8988T (cell line): ENCODE measurements around the gene FSTL5.

ENCODE experiments used
- DNase-seq: peaks from one replicate; pipeline ENCODE4 v3.0.0; 2011

FSTL5 gene

GRCh38 chr4:162102713-162103112 is 61.1 kb downstream of the FSTL5 start:
- DNase-seq, result no peak

- DNase-seq, result no peak
Observed at GRCh38 chr4:162101337-162101736, 62.5 kb downstream of the FSTL5 start.

- no peak for DNase-seq
Observed at GRCh38 chr4:162075726-162076125, 88.1 kb downstream of the FSTL5 start.

- DNase-seq, result no peak
Observed at GRCh38 chr4:162061214-162061613, 102.6 kb downstream of the FSTL5 start.

GRCh38 chr4:162059656-162060055 is 104.1 kb downstream of the FSTL5 start:
- DNase-seq, result no peak

GRCh38 chr4:162056990-162057389 is 106.8 kb downstream of the FSTL5 start:
- no peak for DNase-seq

GRCh38 chr4:162046135-162046534 is 117.7 kb downstream of the FSTL5 start:
- no peak for DNase-seq

- DNase-seq, result no peak
Observed at GRCh38 chr4:162038112-162038511, 125.7 kb downstream of the FSTL5 start.

- DNase-seq, result no peak
Observed at GRCh38 chr4:162017863-162018262, 145.9 kb downstream of the FSTL5 start.

GRCh38 chr4:162016991-162017390 is 146.8 kb downstream of the FSTL5 start:
- no peak for DNase-seq

GRCh38 chr4:162016219-162016618 is 147.6 kb downstream of the FSTL5 start:
- no peak for DNase-seq

GRCh38 chr4:162015090-162015489 is 148.7 kb downstream of the FSTL5 start:
- no peak for DNase-seq

- no peak for DNase-seq
Observed at GRCh38 chr4:162011089-162011488, 152.7 kb downstream of the FSTL5 start.

- DNase-seq, result no peak
Observed at GRCh38 chr4:162010362-162010761, 153.4 kb downstream of the FSTL5 start.

GRCh38 chr4:161992317-161992716 is 171.5 kb downstream of the FSTL5 start:
- no peak for DNase-seq

GRCh38 chr4:161991811-161992210 is 172.0 kb downstream of the FSTL5 start:
- no peak for DNase-seq

GRCh38 chr4:161990721-161991120 is 173.1 kb downstream of the FSTL5 start:
- no peak for DNase-seq

- no peak for DNase-seq
Observed at GRCh38 chr4:161988946-161989345, 174.9 kb downstream of the FSTL5 start.

- DNase-seq, result no peak
Observed at GRCh38 chr4:161987611-161988010, 176.2 kb downstream of the FSTL5 start.

GRCh38 chr4:161952382-161952781 is 211.4 kb downstream of the FSTL5 start:
- DNase-seq, result no peak

GRCh38 chr4:161949946-161950725 is 213.7 kb downstream of the FSTL5 start:
- no peak for DNase-seq

GRCh38 chr4:161948026-161948770 is 215.6 kb downstream of the FSTL5 start:
- DNase-seq, result no peak

- DNase-seq, result no peak
Observed at GRCh38 chr4:161937596-161937995, 226.2 kb downstream of the FSTL5 start.
